HL-60 (cell line): ENCODE measurements around the gene CLN6.

ENCODE experiments used
- DNase-seq, 2 experiments: peaks; one replicate each; pipeline ENCODE4 v3.0.0-alpha.2; 2010 to 2020; ENCODE audit warnings: low read depth in 1 of 2, low spot score in 1 of 2
- H3K27ac ChIP-seq: fragments of 250-450 bp; sonication (Bioruptor Pico); replicated peaks from 2 replicates; pipeline ENCODE4 v1.5.1; 2020; ENCODE audit warnings: mild to moderate bottlenecking, moderate library complexity
- H3K27me3 ChIP-seq: fragments of 250-450 bp; sonication (Bioruptor Pico); 2 replicates; pipeline ENCODE4 v1.5.1; 2021; ENCODE audit warnings: mild to moderate bottlenecking, moderate library complexity; ENCODE audit not compliant: insufficient read depth, poor library complexity, severe bottlenecking
- H3K4me3 ChIP-seq: replicated peaks from 2 replicates; pipeline ENCODE4 v1.5.1; 2011; ENCODE audit warnings: mild to moderate bottlenecking, control low read depth, low read length; ENCODE audit not compliant: insufficient read depth
- GABPA ChIP-seq: IDR thresholded peaks from 2 replicates; pipeline ENCODE4 v1.6.1; 2012; ENCODE audit warnings: low read depth
- POLR2AphosphoS5 ChIP-seq: IDR thresholded peaks from 2 replicates; pipeline ENCODE4 v1.6.1; 2012; ENCODE audit warnings: low read depth
- SPI1 ChIP-seq: IDR thresholded peaks from 2 replicates; pipeline ENCODE4 v1.6.1; 2012; ENCODE audit warnings: low read depth, mild to moderate bottlenecking, borderline replicate concordance
- TF ChIP-seq, protein P1 (sequence below): IDR thresholded peaks from 2 replicates; pipeline ENCODE4 v1.6.1; 2012; ENCODE audit warnings: low read depth; ENCODE audit not compliant: insufficient replicate concordance
- TF ChIP-seq, protein P2 (sequence below): IDR thresholded peaks from one replicate; pipeline ENCODE4 v1.5.1; 2011; ENCODE audit warnings: low read length, control low read depth, inconsistent platforms; ENCODE audit not compliant: insufficient read depth

CLN6 gene

GRCh38 chr15:68204776-68205557, 24.6 kb downstream of the CLN6 start, which contains the start of gene CALML4:
Gene CALML4 (minus strand): TSS chr15:68205332. CDS start chr15:68205247, 85 bp downstream.
- H3K27me3 ChIP-seq: no peaks in the 10 kb centered on the region
- peak within 1 kb of the TSS; percentile 78 for H3K27ac ChIP-seq
- peak within 1 kb of the TSS; percentile 37 for H3K4me3 ChIP-seq
- no peak for TF ChIP-seq GABPA
- TF ChIP-seq SPI1: peak; percentile 15; the same call in 1 of the 2 replicates
- TF ChIP-seq, protein P1, sequence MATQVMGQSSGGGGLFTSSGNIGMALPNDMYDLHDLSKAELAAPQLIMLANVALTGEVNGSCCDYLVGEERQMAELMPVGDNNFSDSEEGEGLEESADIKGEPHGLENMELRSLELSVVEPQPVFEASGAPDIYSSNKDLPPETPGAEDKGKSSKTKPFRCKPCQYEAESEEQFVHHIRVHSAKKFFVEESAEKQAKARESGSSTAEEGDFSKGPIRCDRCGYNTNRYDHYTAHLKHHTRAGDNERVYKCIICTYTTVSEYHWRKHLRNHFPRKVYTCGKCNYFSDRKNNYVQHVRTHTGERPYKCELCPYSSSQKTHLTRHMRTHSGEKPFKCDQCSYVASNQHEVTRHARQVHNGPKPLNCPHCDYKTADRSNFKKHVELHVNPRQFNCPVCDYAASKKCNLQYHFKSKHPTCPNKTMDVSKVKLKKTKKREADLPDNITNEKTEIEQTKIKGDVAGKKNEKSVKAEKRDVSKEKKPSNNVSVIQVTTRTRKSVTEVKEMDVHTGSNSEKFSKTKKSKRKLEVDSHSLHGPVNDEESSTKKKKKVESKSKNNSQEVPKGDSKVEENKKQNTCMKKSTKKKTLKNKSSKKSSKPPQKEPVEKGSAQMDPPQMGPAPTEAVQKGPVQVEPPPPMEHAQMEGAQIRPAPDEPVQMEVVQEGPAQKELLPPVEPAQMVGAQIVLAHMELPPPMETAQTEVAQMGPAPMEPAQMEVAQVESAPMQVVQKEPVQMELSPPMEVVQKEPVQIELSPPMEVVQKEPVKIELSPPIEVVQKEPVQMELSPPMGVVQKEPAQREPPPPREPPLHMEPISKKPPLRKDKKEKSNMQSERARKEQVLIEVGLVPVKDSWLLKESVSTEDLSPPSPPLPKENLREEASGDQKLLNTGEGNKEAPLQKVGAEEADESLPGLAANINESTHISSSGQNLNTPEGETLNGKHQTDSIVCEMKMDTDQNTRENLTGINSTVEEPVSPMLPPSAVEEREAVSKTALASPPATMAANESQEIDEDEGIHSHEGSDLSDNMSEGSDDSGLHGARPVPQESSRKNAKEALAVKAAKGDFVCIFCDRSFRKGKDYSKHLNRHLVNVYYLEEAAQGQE: no peak
- TF ChIP-seq, protein P2, sequence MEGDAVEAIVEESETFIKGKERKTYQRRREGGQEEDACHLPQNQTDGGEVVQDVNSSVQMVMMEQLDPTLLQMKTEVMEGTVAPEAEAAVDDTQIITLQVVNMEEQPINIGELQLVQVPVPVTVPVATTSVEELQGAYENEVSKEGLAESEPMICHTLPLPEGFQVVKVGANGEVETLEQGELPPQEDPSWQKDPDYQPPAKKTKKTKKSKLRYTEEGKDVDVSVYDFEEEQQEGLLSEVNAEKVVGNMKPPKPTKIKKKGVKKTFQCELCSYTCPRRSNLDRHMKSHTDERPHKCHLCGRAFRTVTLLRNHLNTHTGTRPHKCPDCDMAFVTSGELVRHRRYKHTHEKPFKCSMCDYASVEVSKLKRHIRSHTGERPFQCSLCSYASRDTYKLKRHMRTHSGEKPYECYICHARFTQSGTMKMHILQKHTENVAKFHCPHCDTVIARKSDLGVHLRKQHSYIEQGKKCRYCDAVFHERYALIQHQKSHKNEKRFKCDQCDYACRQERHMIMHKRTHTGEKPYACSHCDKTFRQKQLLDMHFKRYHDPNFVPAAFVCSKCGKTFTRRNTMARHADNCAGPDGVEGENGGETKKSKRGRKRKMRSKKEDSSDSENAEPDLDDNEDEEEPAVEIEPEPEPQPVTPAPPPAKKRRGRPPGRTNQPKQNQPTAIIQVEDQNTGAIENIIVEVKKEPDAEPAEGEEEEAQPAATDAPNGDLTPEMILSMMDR: no peak
- peak in 1 of 2 experiments; percentile 53 for DNase-seq

DNA sequence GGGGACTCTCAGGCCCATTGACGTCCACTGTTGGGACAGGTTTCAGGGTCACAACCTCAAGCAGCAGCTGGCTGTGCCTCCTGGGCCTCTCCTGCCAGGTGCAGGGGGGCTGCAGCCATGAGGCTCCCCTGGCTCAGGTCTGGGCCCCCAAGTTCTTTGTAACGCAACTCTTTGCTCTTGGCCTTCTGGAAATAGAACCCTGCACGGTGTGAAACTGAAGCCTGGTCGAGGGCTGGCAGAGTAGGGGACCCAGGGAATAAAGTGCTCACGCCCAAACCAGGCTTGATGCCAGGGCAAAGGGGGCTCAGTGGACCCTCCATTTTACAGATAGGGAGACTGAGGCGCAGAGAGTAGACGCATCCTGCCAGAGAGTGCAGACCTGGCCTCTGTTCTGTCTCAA, 25.2 kb downstream of the CLN6 start:
- TF ChIP-seq, protein P2: no peak
- TF ChIP-seq POLR2AphosphoS5 (no peak), GABPA (no peak), SPI1 (no peak)
- TF ChIP-seq, protein P1: no peak
- Histone ChIP-seq H3K4me3 (no peak overlapping the region; the same call in 1 of the 2 replicates), H3K27ac (peak overlapping the region; percentile 78), H3K27me3 (no peaks in the 10 kb centered on the region)
- DNase-seq: no peak

GRCh38 chr15:68203956-68204355, 25.6 kb downstream of the CLN6 start:
- DNase-seq: no peak
- TF ChIP-seq, protein P1: no peak
- TF ChIP-seq, protein P2: no peak
- TF ChIP-seq POLR2AphosphoS5: no peak
- TF ChIP-seq GABPA: no peak
- no peak for TF ChIP-seq SPI1
- Histone ChIP-seq H3K4me3 (no peak overlapping the region), H3K27ac (no peak overlapping the region; the same call in 1 of the 2 replicates), H3K27me3 (no peaks in the 10 kb centered on the region)
